Tibial nerve (tissue), 4 donors: ENCODE measurements around the gene FETUB. TPM values are rescaled to one million over a fixed set of nuclear protein-coding genes. Genes with fewer than 3 reads are reported as not detected.

Experiments used
- DNase-seq, 2 donors: peaks; one replicate each; pipeline ENCODE4 v3.0.0-alpha.2; 2019; ENCODE audit warnings: low spot score in 2 of 2
- H3K27ac ChIP-seq, 4 donors: fragments of 200-600 bp; sonication (generic) in 3 of 4; one replicate each; pipeline ENCODE4 v1.5.1; 2017 to 2019; ENCODE audit warnings: mild to moderate bottlenecking in 1 of 4
- H3K27me3 ChIP-seq, 2 donors: fragments of 200-600 bp; sonication (generic) in 1 of 2; one replicate each; pipeline versions ENCODE4 v1.5.1 to v1.6.0; 2017 to 2019
- H3K36me3 ChIP-seq, 3 donors: fragments of 200-600 bp; sonication (generic); one replicate each; pipeline ENCODE4 v1.5.1; 2018 to 2019
- H3K4me1 ChIP-seq, 4 donors: fragments of 200-600 bp; sonication (generic) in 3 of 4; one replicate each; pipeline ENCODE4 v1.5.1; 2017 to 2019
- H3K4me3 ChIP-seq, 4 donors: fragments of 200-600 bp; sonication (generic) in 3 of 4; one replicate each; pipeline ENCODE4 v1.5.1; 2017 to 2019; ENCODE audit warnings: mild to moderate bottlenecking in 1 of 4, moderate library complexity in 1 of 4
- H3K9me3 ChIP-seq, 4 donors: fragments of 200-600 bp; sonication (generic) in 3 of 4; one replicate each; pipeline ENCODE4 v1.5.1; 2017 to 2019
- CTCF ChIP-seq, 5 experiments: fragments of 200-600 bp in 3 of 5; fragments of 450-650 bp in 2 of 5; sonication (generic) in 3 of 5; IDR thresholded peaks; one replicate each; pipeline ENCODE4 v1.5.1; 2016 to 2019; ENCODE audit warnings: antibody characterized with exemption in 5 of 5, mild to moderate bottlenecking in 3 of 5, moderate library complexity in 2 of 5
- EP300 ChIP-seq, 2 donors: sonication (generic); formaldehyde crosslinking; IDR thresholded peaks; one replicate each; pipeline ENCODE4 v1.6.1; 2017; ENCODE audit warnings: antibody characterized with exemption in 2 of 2, mild to moderate bottlenecking in 1 of 2
- POLR2A ChIP-seq, 2 donors: fragments of 450-650 bp; IDR thresholded peaks; one replicate each; pipeline ENCODE4 v1.6.1; 2017; ENCODE audit warnings: antibody characterized with exemption in 2 of 2, mild to moderate bottlenecking in 2 of 2, moderate library complexity in 2 of 2
- WGBS, 2 donors: methylation state at CpG; one replicate each; pipeline ENCODE4 v1.1.5; 2018; 5-methylcytosine and 5-hydroxymethylcytosine counted together
- total RNA-seq, 4 donors: library from RNA; depleted of rRNA; stranded (reverse); fragments of >200 nt; gene quantifications; one replicate each; pipeline ENCODE4 v1.1.0, GENCODE V29; 2016

Gene FETUB
- total RNA-seq: not detected

- Histone ChIP-seq H3K4me1 (no peaks in the 10 kb centered on the region), H3K36me3 (no peaks in the 10 kb centered on the region), H3K27ac (no peak within 1 kb of the TSS), H3K27me3 (peaks cover 0 to 3% of the 10 kb centered on the region in 2 donors), H3K4me3 (no peak within 1 kb of the TSS), H3K9me3 (no peaks in the 10 kb centered on the region)
- DNase-seq: no peak
- no peak for TF ChIP-seq CTCF (IDR thresholded peaks at IDR 0.05)
- TF ChIP-seq EP300 (IDR thresholded peaks at IDR 0.05): no peak
- TF ChIP-seq POLR2A (IDR thresholded peaks at IDR 0.05): no peak
- WGBS, 2 donors: 85 to 92% methylated on average over 1 of the region's 1 CpG
Observed at GRCh38 chr3:186639778-186640472, at the start of gene FETUB. Gene FETUB, plus strand, starts transcription at chr3:186640399. Its CDS starts 62 bp downstream, at chr3:186640461.

DNA sequence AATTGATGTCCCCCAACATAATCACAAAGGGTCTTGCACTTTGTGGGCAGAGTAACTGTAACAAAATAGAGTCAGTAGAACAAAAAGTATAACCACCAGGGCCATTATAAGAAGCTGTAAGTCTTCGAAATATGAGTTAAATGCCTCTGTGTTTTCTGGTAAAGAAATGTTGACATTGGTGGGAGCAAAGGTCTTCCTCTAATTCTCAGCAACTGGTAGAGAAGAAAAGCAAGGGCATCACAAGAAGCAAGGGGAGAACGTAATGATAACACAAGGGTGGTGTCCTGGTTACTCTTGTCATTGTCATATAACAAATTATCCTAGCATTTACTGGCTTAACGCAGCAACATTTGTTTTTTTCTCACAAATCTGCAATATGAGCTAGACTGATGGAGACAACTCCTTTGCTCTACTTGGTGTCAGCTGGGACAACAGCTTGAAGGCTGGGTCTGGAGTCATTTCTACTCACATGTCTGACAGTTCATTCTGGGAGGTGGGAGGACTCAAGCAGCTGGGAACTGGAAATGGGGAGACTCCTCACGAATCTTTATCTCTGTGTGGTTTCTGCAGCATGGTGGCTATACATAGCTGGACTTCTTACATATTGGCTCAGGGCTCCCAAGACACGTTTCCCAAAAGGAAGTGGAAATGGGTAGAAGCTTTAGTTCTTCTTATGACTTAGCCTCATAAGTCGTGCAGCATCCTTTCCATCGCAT lies 49.5 kb upstream of the FETUB start:
- no peaks in the 10 kb centered on the region for H3K4me1 ChIP-seq
- DNase-seq: no peak
- H3K9me3 ChIP-seq: no peaks in the 10 kb centered on the region
- no peak overlapping the region for H3K27ac ChIP-seq
- 76 to 81% methylated on average over 7 of the region's 7 CpGs for WGBS, 2 donors
- H3K4me3 ChIP-seq: no peak overlapping the region
- H3K27me3 ChIP-seq: no peaks in the 10 kb centered on the region
- TF ChIP-seq POLR2A (IDR thresholded peaks at IDR 0.05) (no peak), EP300 (IDR thresholded peaks at IDR 0.05) (no peak), CTCF (IDR thresholded peaks at IDR 0.05) (no peak)
- H3K36me3 ChIP-seq: peaks cover 0 to 6% (median 0%) of the 10 kb centered on the region in 3 donors

- 85 to 89% methylated on average over 4 of the region's 4 CpGs for WGBS, 2 donors
- TF ChIP-seq EP300 (IDR thresholded peaks at IDR 0.05) (no peak), POLR2A (IDR thresholded peaks at IDR 0.05) (no peak)
- no peak for DNase-seq
- no peaks in the 10 kb centered on the region for H3K36me3 ChIP-seq
- H3K27me3 ChIP-seq: no peaks in the 10 kb centered on the region
- no peaks in the 10 kb centered on the region for H3K9me3 ChIP-seq
- H3K4me3 ChIP-seq: no peak overlapping the region
- no peaks in the 10 kb centered on the region for H3K4me1 ChIP-seq
- no peak overlapping the region for H3K27ac ChIP-seq
Observed at GRCh38 chr3:186592682-186593081, 47.5 kb upstream of the FETUB start.

- Histone ChIP-seq H3K4me3 (no peak overlapping the region), H3K27me3 (no peaks in the 10 kb centered on the region), H3K4me1 (no peaks in the 10 kb centered on the region), H3K9me3 (no peaks in the 10 kb centered on the region), H3K36me3 (no peaks in the 10 kb centered on the region), H3K27ac (no peak overlapping the region)
- TF ChIP-seq POLR2A (IDR thresholded peaks at IDR 0.05) (no peak), CTCF (IDR thresholded peaks at IDR 0.05) (no peak), EP300 (IDR thresholded peaks at IDR 0.05) (no peak)
- no peak for DNase-seq
- WGBS, 2 donors: 81 to 90% methylated on average over 3 of the region's 3 CpGs
Observed at GRCh38 chr3:186593862-186594261, 46.3 kb upstream of the FETUB start.

GRCh38 chr3:186594591-186595113 lies 45.5 kb upstream of the FETUB start:
- TF ChIP-seq CTCF (IDR thresholded peaks at IDR 0.05) (no peak), EP300 (IDR thresholded peaks at IDR 0.05) (no peak), POLR2A (IDR thresholded peaks at IDR 0.05) (no peak)
- H3K4me3 ChIP-seq: no peak overlapping the region
- H3K36me3 ChIP-seq: no peaks in the 10 kb centered on the region
- no peak for DNase-seq
- H3K9me3 ChIP-seq: no peaks in the 10 kb centered on the region
- no peaks in the 10 kb centered on the region for H3K27me3 ChIP-seq
- H3K4me1 ChIP-seq: no peaks in the 10 kb centered on the region
- 77 to 82% methylated on average over 6 of the region's 6 CpGs for WGBS, 2 donors
- H3K27ac ChIP-seq: no peak overlapping the region
